ENCODE measurements around the gene UVRAG.
"Not testable (repeated sequence)": the region's sequence is repeated elsewhere in the genome, so short reads cannot be mapped to it uniquely, and the experiment has no call there.

The UVRAG gene

DNA sequence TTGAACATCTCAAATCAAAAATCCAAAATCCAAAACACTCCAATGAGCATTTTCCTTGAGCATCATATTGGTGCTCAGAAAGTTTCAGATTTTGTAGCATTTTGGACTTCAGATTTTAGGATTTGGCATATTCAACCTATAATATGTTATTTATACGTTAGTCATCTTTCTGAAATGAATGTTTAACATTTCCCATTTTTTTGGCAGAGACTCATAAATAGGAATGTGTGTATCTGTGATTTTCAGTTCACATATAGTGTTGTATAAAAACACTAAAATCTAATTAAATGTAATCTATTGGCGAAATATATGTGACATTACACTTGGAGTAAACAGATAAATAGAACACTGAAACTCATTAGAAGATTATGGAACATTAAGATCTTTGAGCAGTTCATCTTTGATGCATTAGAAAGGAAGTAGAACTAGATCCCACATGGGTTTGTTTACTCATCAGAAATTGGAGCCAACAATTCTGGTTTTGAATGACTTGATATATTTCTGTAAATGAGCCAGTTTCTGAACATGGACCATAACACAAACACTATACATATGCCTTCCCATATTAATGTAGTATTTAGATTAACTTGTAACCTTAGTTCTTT, 153.1 kb downstream of the UVRAG start:
- no CpG with 5 or more reads among the region's 2 CpGs for WGBS
- DNase-seq, result no peak
- H3K9ac ChIP-seq (ENCODE audit: low read length), result no peak overlapping the region

DNA sequence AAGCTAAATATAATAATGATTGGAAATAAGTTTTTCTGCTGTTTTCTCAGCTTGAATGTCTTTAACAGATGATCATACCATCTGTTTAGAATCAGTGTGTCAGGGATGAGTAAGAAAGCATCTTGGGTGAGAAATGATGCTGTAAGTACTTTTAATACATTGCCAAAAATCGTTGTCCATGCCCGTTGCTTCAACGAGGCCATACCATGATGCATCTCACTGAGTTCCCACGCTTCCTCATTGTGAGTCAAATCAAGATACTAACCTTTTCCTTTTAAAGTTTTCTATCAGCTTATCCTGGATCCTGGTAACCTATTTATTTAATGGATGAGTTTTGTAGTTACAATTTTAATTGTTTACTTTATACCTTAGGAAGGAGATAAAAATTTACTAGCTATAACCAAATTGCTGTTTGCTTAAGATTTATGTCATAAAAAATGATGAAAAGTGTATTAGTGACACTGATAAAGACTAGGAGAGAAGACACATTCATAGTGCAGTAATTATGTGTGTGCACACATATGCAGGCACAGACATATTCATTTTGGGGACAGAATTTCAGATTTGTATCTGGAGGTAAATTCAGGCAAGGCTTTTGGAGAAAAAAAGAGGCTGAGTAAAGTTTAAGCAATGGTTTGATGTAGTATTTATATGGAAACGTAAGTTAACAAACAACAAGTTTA, 154.8 kb downstream of the UVRAG start:
- H3K4me1 ChIP-seq (ENCODE audit: control insufficient read depth, insufficient read depth, low read depth, low read length), result no peaks in the 10 kb centered on the region
- H3K36me3 ChIP-seq (ENCODE audit: control insufficient read depth in 1 of 2, insufficient read depth in 2 of 2, low read depth in 1 of 2, low read length in 2 of 2), result no peaks in the 10 kb centered on the region
- no peak overlapping the region for H2BK120ac ChIP-seq (ENCODE audit: low read depth, low read length)
- no peak overlapping the region for H3K14ac ChIP-seq (ENCODE audit: low read length in 2 of 2)
- no peak overlapping the region for H2AK5ac ChIP-seq (ENCODE audit: low read length, severe bottlenecking)
- H3K79me1 ChIP-seq (replicated peaks; ENCODE audit: low read length, poor library complexity, severe bottlenecking), result peaks cover 4% of the 10 kb centered on the region
- H3K27ac ChIP-seq (ENCODE audit: low read length, poor library complexity, severe bottlenecking), result no peak overlapping the region
- H3K9ac ChIP-seq (ENCODE audit: low read length), result peak overlapping the region; percentile 38
- peak; percentile 17 for DNase-seq
- H2BK5ac ChIP-seq (ENCODE audit: low read depth, low read length, poor library complexity, severe bottlenecking), result no peak overlapping the region
- no peak overlapping the region for H3K23ac ChIP-seq (ENCODE audit: low read length in 2 of 2)
- H3K27me3 ChIP-seq (ENCODE audit: control insufficient read depth in 1 of 2, insufficient read depth in 1 of 2, low read length in 2 of 2), result no peaks in the 10 kb centered on the region
- H2AFZ ChIP-seq (ENCODE audit: low read depth, low read length), result no peak overlapping the region
- no peak overlapping the region for H3K4ac ChIP-seq (ENCODE audit: low read depth in 1 of 2, low read length in 2 of 2)
- no peak overlapping the region for H4K91ac ChIP-seq (ENCODE audit: low read length)
- H2BK12ac ChIP-seq (ENCODE audit: low read length in 2 of 2), result no peak overlapping the region
- H4K8ac ChIP-seq (ENCODE audit: low read length), result no peak overlapping the region
- peak overlapping the region in 1 of 2 experiments; percentile 42 for H3K4me3 ChIP-seq (ENCODE audit: insufficient read depth in 1 of 2, low read depth in 1 of 2, low read length in 2 of 2)
- H2BK15ac ChIP-seq (ENCODE audit: low read depth, poor library complexity, severe bottlenecking), result no peak overlapping the region
- H3K9me3 ChIP-seq (ENCODE audit: control insufficient read depth, low read length), result peaks cover 5% of the 10 kb centered on the region
- H3K18ac ChIP-seq (ENCODE audit: low read depth in 1 of 2, low read length in 2 of 2), result no peak overlapping the region
- no peak overlapping the region for H3K4me2 ChIP-seq (ENCODE audit: low read length, poor library complexity, severe bottlenecking)
- 62% methylated on average over 4 of the region's 5 CpGs for WGBS

More for the DNA sequence above, 153.1 kb downstream of the UVRAG start:
- Histone ChIP-seq H2AK5ac (ENCODE audit: low read length, severe bottlenecking) (no peak overlapping the region), H4K91ac (ENCODE audit: low read length) (no peak overlapping the region), H4K8ac (ENCODE audit: low read length) (no peak overlapping the region), H3K79me1 (replicated peaks; ENCODE audit: low read length, poor library complexity, severe bottlenecking) (peaks cover 4% of the 10 kb centered on the region), H3K27ac (ENCODE audit: low read length, poor library complexity, severe bottlenecking) (no peak overlapping the region), H2BK15ac (ENCODE audit: low read depth, poor library complexity, severe bottlenecking) (no peak overlapping the region), H3K4ac (ENCODE audit: low read depth in 1 of 2, low read length in 2 of 2) (no peak overlapping the region), H3K4me1 (ENCODE audit: control insufficient read depth, insufficient read depth, low read depth, low read length) (no peaks in the 10 kb centered on the region), H3K23ac (ENCODE audit: low read length in 2 of 2) (no peak overlapping the region), H3K36me3 (ENCODE audit: control insufficient read depth in 1 of 2, insufficient read depth in 2 of 2, low read depth in 1 of 2, low read length in 2 of 2) (peaks cover 0 to 3% of the 10 kb centered on the region in 2 experiments), H3K9me3 (ENCODE audit: control insufficient read depth, low read length) (peaks cover 2% of the 10 kb centered on the region), H3K4me3 (ENCODE audit: insufficient read depth in 1 of 2, low read depth in 1 of 2, low read length in 2 of 2) (no peak overlapping the region), H3K18ac (ENCODE audit: low read depth in 1 of 2, low read length in 2 of 2) (no peak overlapping the region), H3K14ac (ENCODE audit: low read length in 2 of 2) (no peak overlapping the region), H2BK5ac (ENCODE audit: low read depth, low read length, poor library complexity, severe bottlenecking) (no peak overlapping the region), H3K27me3 (ENCODE audit: control insufficient read depth in 1 of 2, insufficient read depth in 1 of 2, low read length in 2 of 2) (no peaks in the 10 kb centered on the region), H3K4me2 (ENCODE audit: low read length, poor library complexity, severe bottlenecking) (no peak overlapping the region), H2BK12ac (ENCODE audit: low read length in 2 of 2) (no peak overlapping the region), H2BK120ac (ENCODE audit: low read depth, low read length) (no peak overlapping the region), H2AFZ (ENCODE audit: low read depth, low read length) (no peak overlapping the region)

DNA sequence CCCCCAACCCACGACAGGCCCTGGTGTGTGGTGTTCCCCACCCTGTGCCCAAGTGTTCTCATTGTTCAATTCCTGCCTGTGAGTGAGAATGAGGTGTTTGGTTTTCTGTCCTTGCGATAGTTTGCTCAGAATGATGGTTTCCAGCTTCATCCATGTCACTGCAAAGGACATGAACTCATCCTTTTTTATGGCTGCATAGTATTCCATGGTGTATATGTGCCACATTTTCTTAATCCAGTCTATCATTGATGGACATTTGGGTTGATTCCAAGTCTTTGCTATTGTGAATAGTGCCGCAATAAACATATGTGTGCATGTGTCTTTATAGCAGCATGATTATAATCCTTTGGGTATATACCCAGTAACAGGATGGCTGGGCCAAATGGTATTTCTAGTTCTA, 158.7 kb downstream of the UVRAG start:
- H3K27ac ChIP-seq (ENCODE audit: low read length, poor library complexity, severe bottlenecking); H3K4me3 ChIP-seq (ENCODE audit: insufficient read depth in 1 of 2, low read depth in 1 of 2, low read length in 2 of 2); H3K4ac ChIP-seq (ENCODE audit: low read depth in 1 of 2, low read length in 2 of 2); H3K9ac ChIP-seq (ENCODE audit: low read length); H2BK120ac ChIP-seq (ENCODE audit: low read depth, low read length); H3K18ac ChIP-seq (ENCODE audit: low read depth in 1 of 2, low read length in 2 of 2); H3K4me1 ChIP-seq (ENCODE audit: control insufficient read depth, insufficient read depth, low read depth, low read length); H2AK5ac ChIP-seq (ENCODE audit: low read length, severe bottlenecking); H3K79me1 ChIP-seq (replicated peaks; ENCODE audit: low read length, poor library complexity, severe bottlenecking); H3K14ac ChIP-seq (ENCODE audit: low read length in 2 of 2); H3K9me3 ChIP-seq (ENCODE audit: control insufficient read depth, low read length); H4K91ac ChIP-seq (ENCODE audit: low read length); H2AFZ ChIP-seq (ENCODE audit: low read depth, low read length); DNase-seq; H4K8ac ChIP-seq (ENCODE audit: low read length); H3K23ac ChIP-seq (ENCODE audit: low read length in 2 of 2); H3K4me2 ChIP-seq (ENCODE audit: low read length, poor library complexity, severe bottlenecking); H3K36me3 ChIP-seq (ENCODE audit: control insufficient read depth in 1 of 2, insufficient read depth in 2 of 2, low read depth in 1 of 2, low read length in 2 of 2); H2BK15ac ChIP-seq (ENCODE audit: low read depth, poor library complexity, severe bottlenecking); H2BK5ac ChIP-seq (ENCODE audit: low read depth, low read length, poor library complexity, severe bottlenecking); H3K27me3 ChIP-seq (ENCODE audit: control insufficient read depth in 1 of 2, insufficient read depth in 1 of 2, low read length in 2 of 2); H2BK12ac ChIP-seq (ENCODE audit: low read length in 2 of 2): not testable (repeated sequence)
- no CpG with 5 or more reads among the region's 3 CpGs for WGBS

DNA sequence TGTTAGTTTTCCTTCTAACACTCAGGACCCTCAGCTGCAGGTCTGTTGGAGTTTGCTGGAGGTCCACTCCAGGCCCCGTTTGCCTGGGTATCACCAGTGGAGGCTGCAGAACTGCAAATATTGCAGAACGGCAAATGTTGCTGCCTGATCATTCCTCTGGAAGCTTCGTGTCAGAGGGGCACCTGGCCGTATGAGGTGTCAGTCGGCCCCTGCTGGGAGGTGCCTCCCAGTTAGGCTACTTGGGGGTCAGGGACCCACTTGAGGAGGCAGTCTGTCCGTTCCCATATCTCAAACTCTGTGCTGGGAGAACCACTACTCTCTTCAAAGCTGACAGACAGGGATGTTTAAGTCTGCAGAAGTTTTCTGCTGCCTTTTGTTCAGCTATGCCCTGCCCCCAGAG, 164.1 kb downstream of the UVRAG start:
- not testable (repeated sequence) for H3K79me1 ChIP-seq (replicated peaks; ENCODE audit: low read length, poor library complexity, severe bottlenecking); H2BK15ac ChIP-seq (ENCODE audit: low read depth, poor library complexity, severe bottlenecking); H4K8ac ChIP-seq (ENCODE audit: low read length); H3K4ac ChIP-seq (ENCODE audit: low read depth in 1 of 2, low read length in 2 of 2); H3K9me3 ChIP-seq (ENCODE audit: control insufficient read depth, low read length); DNase-seq; H3K4me1 ChIP-seq (ENCODE audit: control insufficient read depth, insufficient read depth, low read depth, low read length); H3K18ac ChIP-seq (ENCODE audit: low read depth in 1 of 2, low read length in 2 of 2); H3K27me3 ChIP-seq (ENCODE audit: control insufficient read depth in 1 of 2, insufficient read depth in 1 of 2, low read length in 2 of 2); H3K4me3 ChIP-seq (ENCODE audit: insufficient read depth in 1 of 2, low read depth in 1 of 2, low read length in 2 of 2); H2AFZ ChIP-seq (ENCODE audit: low read depth, low read length); H2BK12ac ChIP-seq (ENCODE audit: low read length in 2 of 2); H3K4me2 ChIP-seq (ENCODE audit: low read length, poor library complexity, severe bottlenecking); H2AK5ac ChIP-seq (ENCODE audit: low read length, severe bottlenecking); H3K9ac ChIP-seq (ENCODE audit: low read length); H3K27ac ChIP-seq (ENCODE audit: low read length, poor library complexity, severe bottlenecking); H3K36me3 ChIP-seq (ENCODE audit: control insufficient read depth in 1 of 2, insufficient read depth in 2 of 2, low read depth in 1 of 2, low read length in 2 of 2); H3K23ac ChIP-seq (ENCODE audit: low read length in 2 of 2); H3K14ac ChIP-seq (ENCODE audit: low read length in 2 of 2); H2BK5ac ChIP-seq (ENCODE audit: low read depth, low read length, poor library complexity, severe bottlenecking); H2BK120ac ChIP-seq (ENCODE audit: low read depth, low read length); H4K91ac ChIP-seq (ENCODE audit: low read length)
- 65% methylated on average over 6 of the region's 6 CpGs for WGBS

Measured in mesenchymal stem cell (in vitro differentiated cells and primary cell).